Left lung (tissue), 10 donors: ENCODE measurements around the gene VPS52. TPM values are rescaled to one million over a fixed set of nuclear protein-coding genes. Genes with fewer than 3 reads are reported as not detected.

Experiments
- ATAC-seq: fragments of 200-7000 bp; cut with Tn5 transposase; one replicate; pipeline ENCODE4 v1.9.1; 2020; ENCODE audit warnings: moderate library complexity
- DNase-seq, 4 donors: peaks; one replicate each; pipeline ENCODE4 v3.0.0-alpha.2; 2013 to 2020
- H3K27ac ChIP-seq, 2 donors: fragments of 200-600 bp; sonication (generic) in 1 of 2; one replicate each; pipeline versions ENCODE4 v1.5.0 to v1.8.0; 2020 to 2021
- H3K27me3 ChIP-seq, 2 donors: fragments of 200-600 bp; sonication (generic) in 1 of 2; one replicate each; pipeline versions ENCODE4 v1.5.0 to v1.8.0; 2020 to 2021
- H3K36me3 ChIP-seq, 2 donors: fragments of 200-600 bp; sonication (generic) in 1 of 2; one replicate each; pipeline versions ENCODE4 v1.5.0 to v1.8.0; 2020 to 2021
- H3K4me1 ChIP-seq, 2 donors: fragments of 200-600 bp; one replicate each; pipeline ENCODE4 v1.8.0; 2021
- H3K4me3 ChIP-seq, 2 donors: fragments of 200-600 bp; sonication (generic) in 1 of 2; one replicate each; pipeline versions ENCODE4 v1.5.0 to v1.8.0; 2020 to 2021; ENCODE audit warnings: mild to moderate bottlenecking in 1 of 2
- H3K9me3 ChIP-seq, 2 donors: fragments of 200-600 bp; sonication (generic) in 1 of 2; one replicate each; pipeline versions ENCODE4 v1.5.0 to v1.8.0; 2020 to 2021
- intact Hi-C, 2 donors: fragments of 100-400 bp; cut with DNase I; formaldehyde crosslinking; loops; one replicate each; pipeline versions ENCODE4 v1.11.2 to v1.14.2; 2022
- polyA plus RNA-seq, 6 donors: library from polyadenylated mRNA; unstranded; fragments of 120-200 nt; gene quantifications; one replicate each; pipeline ENCODE4 v1.2.1, GENCODE V29; 2013; ENCODE audit not compliant: insufficient read length in 6 of 6
- total RNA-seq, 2 donors: library from RNA; stranded (reverse); fragmentation: NEBNext Ultra II Directional; extraction: Animal tissue kit (Norgen Biotek cat#: 25700); gene quantifications; one replicate each; pipeline ENCODE4 v1.2.1, GENCODE V29; 2021
- TF ChIP-seq, protein P1 (sequence below), 2 donors: fragments of 200-600 bp; sonication (generic) in 1 of 2; IDR thresholded peaks; one replicate each; pipeline versions ENCODE4 v1.5.0 to v1.8.0; 2021; ENCODE audit warnings: antibody characterized with exemption in 2 of 2
- donor health status: DM: no; HTN: yes; CAD: no.
- donor health status: DM: no; HTN: no; CAD: no.

VPS52 gene
- total and polyA plus RNA-seq, 8 donors, result 46.2 to 92.5 (median 84.7) TPM

DNA sequence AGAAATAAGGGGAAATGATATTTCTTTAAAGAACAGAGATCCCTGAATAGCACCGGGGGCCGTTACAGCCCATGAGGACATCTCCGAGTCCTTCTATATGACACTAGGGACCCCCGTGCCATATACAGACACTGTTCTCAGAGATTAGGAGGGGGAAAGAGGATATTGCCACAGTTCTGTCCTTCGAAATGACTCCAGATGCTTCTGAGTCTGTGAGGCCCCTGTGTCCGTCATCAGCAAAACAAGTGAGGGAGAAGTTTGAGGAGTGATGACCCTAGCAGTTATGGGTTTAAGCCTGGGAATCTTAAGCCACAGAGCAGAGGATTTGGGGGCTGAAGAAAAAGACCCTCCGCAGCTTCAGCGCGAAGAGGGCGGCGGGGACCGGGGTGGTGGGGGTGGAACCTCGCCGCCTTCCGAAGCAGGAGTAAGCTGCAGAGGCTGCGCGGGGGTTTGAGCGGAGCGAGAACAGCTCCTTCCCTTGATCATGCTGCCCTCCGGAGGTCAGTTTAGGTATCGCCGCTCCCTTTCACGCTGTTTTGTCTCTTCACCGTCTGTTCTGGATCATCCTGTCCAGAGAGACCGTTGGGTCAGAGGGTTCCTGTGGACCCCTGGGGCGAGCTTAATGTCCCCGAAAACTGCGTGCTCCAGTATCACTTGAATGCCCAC lies 23.6 kb downstream of the VPS52 start:
- peaks cover 11 to 31% of the 10 kb centered on the region in 2 donors for H3K4me1 ChIP-seq
- peak overlapping the region; percentile 43 to 50 for H3K4me3 ChIP-seq
- intact Hi-C loops, result loop anchor here in 1 of 2 donors (10.0 kb wide), 2 partner anchors 83 to 133 kb away; no protein-coding TSS in a partner anchor

DNA sequence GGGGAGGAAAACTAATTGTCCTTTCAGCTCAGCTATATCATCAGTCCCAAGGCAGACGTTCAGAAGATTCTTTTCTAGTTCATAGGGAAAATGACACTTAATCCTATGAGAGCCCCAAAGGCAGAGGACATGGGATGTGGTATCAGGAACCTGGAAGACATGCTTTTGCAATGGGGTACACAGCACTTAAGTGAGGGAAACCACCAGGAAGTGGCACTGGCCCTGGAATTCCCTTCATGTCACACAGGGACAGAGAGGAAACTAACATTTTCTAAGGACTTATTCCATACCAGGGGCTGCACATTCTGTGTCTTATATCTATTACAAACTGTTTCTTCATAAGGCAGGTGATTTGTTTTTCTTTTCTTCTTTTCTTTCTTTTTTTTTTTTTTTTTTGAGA lies 28.2 kb downstream of the VPS52 start:
- no peak overlapping the region for H3K4me3 ChIP-seq
- H3K27ac ChIP-seq, result no peak overlapping the region
- TF ChIP-seq, protein P1, sequence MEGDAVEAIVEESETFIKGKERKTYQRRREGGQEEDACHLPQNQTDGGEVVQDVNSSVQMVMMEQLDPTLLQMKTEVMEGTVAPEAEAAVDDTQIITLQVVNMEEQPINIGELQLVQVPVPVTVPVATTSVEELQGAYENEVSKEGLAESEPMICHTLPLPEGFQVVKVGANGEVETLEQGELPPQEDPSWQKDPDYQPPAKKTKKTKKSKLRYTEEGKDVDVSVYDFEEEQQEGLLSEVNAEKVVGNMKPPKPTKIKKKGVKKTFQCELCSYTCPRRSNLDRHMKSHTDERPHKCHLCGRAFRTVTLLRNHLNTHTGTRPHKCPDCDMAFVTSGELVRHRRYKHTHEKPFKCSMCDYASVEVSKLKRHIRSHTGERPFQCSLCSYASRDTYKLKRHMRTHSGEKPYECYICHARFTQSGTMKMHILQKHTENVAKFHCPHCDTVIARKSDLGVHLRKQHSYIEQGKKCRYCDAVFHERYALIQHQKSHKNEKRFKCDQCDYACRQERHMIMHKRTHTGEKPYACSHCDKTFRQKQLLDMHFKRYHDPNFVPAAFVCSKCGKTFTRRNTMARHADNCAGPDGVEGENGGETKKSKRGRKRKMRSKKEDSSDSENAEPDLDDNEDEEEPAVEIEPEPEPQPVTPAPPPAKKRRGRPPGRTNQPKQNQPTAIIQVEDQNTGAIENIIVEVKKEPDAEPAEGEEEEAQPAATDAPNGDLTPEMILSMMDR (IDR thresholded peaks at IDR 0.05), result no peak
- peaks cover 3 to 7% of the 10 kb centered on the region in 2 donors for H3K4me1 ChIP-seq
- intact Hi-C loops, result loop anchor here in 1 of 2 donors (10.0 kb wide), 2 partner anchors 79 to 129 kb away; no protein-coding TSS in a partner anchor
- no peaks in the 10 kb centered on the region for H3K36me3 ChIP-seq
- no peak for ATAC-seq
- DNase-seq, result no peak
- H3K27me3 ChIP-seq, result peaks cover 0 to 20% of the 10 kb centered on the region in 2 donors
- no peaks in the 10 kb centered on the region for H3K9me3 ChIP-seq

More for the DNA sequence above, 23.6 kb downstream of the VPS52 start:
- Histone ChIP-seq H3K27ac (peak overlapping the region; percentile 91 to 92), H3K9me3 (no peaks in the 10 kb centered on the region), H3K36me3 (peaks cover 0 to 5% of the 10 kb centered on the region in 2 donors), H3K27me3 (no peaks in the 10 kb centered on the region)
- TF ChIP-seq, protein P1 (IDR thresholded peaks at IDR 0.05), result peak; percentile 86 to 95
- ATAC-seq (peak; percentile 89), DNase-seq (peak; percentile 83 to 93 (median 90))

DNA sequence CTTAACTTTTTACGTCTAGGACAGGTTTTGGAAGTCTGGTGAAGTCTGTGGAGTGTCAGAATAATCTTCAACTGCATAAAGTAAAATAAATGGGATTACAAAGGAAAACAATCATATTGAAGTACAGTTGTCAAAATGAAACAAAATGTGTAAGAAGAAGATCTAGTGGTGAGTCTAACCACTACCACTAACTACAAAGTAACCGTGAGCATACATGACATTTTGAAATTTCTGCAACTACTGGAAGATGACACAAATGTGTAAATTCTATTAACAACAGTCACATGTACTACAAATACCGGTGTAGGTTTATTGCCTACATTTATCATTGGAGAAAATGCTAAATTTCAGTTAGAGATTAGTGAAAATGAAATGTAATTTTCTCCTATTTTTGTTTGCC lies 29.7 kb downstream of the VPS52 start:
- intact Hi-C loops, result loop anchor here in 1 of 2 donors (10.0 kb wide), 2 partner anchors 77 to 127 kb away; no protein-coding TSS in a partner anchor
- no peak overlapping the region for H3K4me3 ChIP-seq
- H3K27ac ChIP-seq, result no peak overlapping the region
- H3K36me3 ChIP-seq, result no peaks in the 10 kb centered on the region
- H3K9me3 ChIP-seq, result no peaks in the 10 kb centered on the region
- no peak for ATAC-seq
- no peaks in the 10 kb centered on the region for H3K4me1 ChIP-seq
- TF ChIP-seq, protein P1 (IDR thresholded peaks at IDR 0.05), result no peak
- H3K27me3 ChIP-seq, result peaks cover 0 to 20% of the 10 kb centered on the region in 2 donors
- DNase-seq, result no peak

DNA sequence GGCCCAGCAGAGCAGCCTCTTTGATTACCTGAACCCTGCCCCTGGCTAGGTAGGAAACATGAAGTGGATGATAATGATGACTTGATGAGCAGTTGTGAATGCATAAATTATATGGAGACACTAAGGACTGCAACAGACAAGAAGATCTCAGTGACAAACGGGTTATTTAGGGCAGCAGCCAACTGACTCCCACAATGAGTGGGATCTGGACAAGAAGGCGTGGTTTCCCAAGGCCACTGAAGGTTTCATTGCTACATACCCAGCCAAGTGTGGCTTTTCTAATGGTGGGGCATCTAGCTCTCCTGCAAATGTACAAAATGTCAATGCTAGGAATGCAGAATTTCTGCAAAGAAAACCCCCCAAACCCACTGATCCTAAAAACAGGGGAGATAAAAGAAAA lies 33.9 kb downstream of the VPS52 start:
- no peak for ATAC-seq
- TF ChIP-seq, protein P1 (IDR thresholded peaks at IDR 0.05), result no peak
- no peak for DNase-seq
- Histone ChIP-seq H3K9me3 (no peaks in the 10 kb centered on the region), H3K4me3 (no peak overlapping the region), H3K36me3 (no peaks in the 10 kb centered on the region), H3K27ac (no peak overlapping the region), H3K27me3 (peaks cover 0 to 45% of the 10 kb centered on the region in 2 donors), H3K4me1 (no peaks in the 10 kb centered on the region)
- intact Hi-C loops, result no loop called here

DNA sequence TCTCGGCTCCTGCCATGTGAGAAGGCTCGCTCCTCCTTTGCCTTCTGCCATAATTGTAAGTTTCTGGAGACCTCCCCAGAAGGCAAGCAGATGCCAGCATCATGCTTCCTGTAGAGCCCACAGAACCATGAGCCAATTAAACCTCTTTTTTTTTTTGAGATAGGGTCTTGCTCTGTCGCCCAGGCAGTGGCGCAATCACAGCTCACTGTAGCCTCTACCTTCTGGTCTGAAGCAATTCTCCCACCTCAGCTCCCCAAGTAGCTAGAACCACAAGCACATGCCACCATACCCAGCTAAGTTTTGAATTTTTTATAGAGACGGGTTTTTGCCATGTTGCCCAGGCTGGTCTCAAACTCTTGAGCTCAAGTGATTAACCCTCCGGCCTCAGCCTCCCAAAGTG lies 34.8 kb downstream of the VPS52 start:
- ATAC-seq, result no peak
- Histone ChIP-seq H3K36me3 (no peaks in the 10 kb centered on the region), H3K9me3 (no peaks in the 10 kb centered on the region), H3K4me3 (no peak overlapping the region), H3K27ac (no peak overlapping the region), H3K27me3 (peaks cover 0 to 38% of the 10 kb centered on the region in 2 donors), H3K4me1 (no peaks in the 10 kb centered on the region)
- intact Hi-C loops, result no loop called here
- no peak for DNase-seq
- TF ChIP-seq, protein P1 (IDR thresholded peaks at IDR 0.05), result no peak
